ENCODE measurements around the gene NDUFAF3.

NDUFAF3 gene

GRCh38 chr3:49054344-49054862 lies 32.5 kb downstream of the NDUFAF3 start:
- no peak for DNase-seq (ENCODE audit: low read depth)

- no peak for DNase-seq (ENCODE audit: low read depth)
These were observed 35.3 kb downstream of the NDUFAF3 start for GRCh38 chr3:49057268-49057667.

GRCh38 chr3:49058011-49058410 lies 36.1 kb downstream of the NDUFAF3 start:
- no peak for DNase-seq (ENCODE audit: low read depth)
